ENCODE data around the gene BNIP1. TPM values are rescaled to one million over a fixed set of nuclear protein-coding genes. Genes with fewer than 3 reads are reported as not detected.

The BNIP1 gene
- total and polyA plus RNA-seq, 8 donors, result 3.6 to 28.0 (median 13.4) TPM; not detected in 1

DNA sequence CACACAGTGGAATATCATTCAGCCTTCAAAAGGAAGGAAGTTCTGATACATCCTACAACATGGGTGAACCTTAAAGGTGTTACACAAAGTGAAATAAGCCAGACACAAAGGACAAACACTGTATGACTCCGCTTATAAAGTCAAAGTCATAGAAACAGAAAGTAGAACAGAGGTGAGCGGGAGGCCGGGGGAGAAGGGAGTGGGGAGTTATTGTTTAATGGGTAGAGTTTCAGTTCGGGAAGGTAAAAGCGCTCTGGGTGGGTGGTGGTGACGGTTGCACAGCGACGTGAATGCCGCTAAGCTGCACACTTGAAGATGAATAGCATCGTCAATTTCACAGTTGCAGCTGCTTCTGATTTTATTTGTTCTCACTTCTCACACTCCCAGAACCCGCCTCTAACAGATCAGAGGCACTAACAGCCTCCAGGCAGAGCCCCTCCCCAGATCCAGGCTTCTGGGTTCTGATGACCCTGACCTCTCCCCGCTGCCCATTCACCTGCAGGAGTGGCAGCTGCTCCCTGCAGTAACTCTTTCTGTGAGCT lies 34.1 kb downstream of the BNIP1 start:
- DNase-seq, result no peak
- intact Hi-C loops (cut with DNase I; ENCODE audit: low total_unique reads), result no loop called here
- TF ChIP-seq EP300 (IDR thresholded peaks at IDR 0.05), result no peak
- no peak overlapping the region for H3K4me3 ChIP-seq
- H3K36me3 ChIP-seq, result no peaks in the 10 kb centered on the region
- H3K9me3 ChIP-seq, result peaks cover 0 to 14% (median 11%) of the 10 kb centered on the region in 4 donors
- no peaks in the 10 kb centered on the region for H3K27me3 ChIP-seq
- 63 to 80% (median 71%) methylated on average over 12 of the region's 12 CpGs for WGBS, 5 donors
- H3K27ac ChIP-seq, result no peak overlapping the region
- no peaks in the 10 kb centered on the region for H3K4me1 ChIP-seq

DNA sequence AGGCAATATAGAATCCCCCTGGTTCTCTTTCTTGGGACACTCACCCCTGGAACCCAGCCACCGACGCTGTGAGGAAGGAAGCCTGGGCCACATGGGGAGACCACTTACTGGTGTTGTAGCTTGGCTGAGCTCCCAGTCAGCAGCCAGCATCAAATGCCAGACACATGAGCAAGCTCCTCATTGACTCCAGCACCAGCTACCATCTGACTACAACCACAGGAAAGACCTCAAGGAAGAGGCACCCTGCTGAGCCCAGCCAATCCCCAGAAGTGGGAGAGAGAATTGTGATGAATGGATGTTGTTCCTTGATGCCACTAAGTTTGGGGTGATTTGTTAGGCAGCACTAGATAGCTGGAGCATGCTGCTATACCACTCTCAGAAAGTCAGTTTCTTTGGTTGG lies 36.0 kb downstream of the BNIP1 start:
- DNase-seq, result no peak
- no peaks in the 10 kb centered on the region for H3K27me3 ChIP-seq
- no peak overlapping the region for H3K4me3 ChIP-seq
- no peak for TF ChIP-seq POLR2A (IDR thresholded peaks at IDR 0.05)
- TF ChIP-seq EP300 (IDR thresholded peaks at IDR 0.05), result no peak
- no peak for TF ChIP-seq POLR2AphosphoS5 (IDR thresholded peaks at IDR 0.05)
- TF ChIP-seq, protein P1, sequence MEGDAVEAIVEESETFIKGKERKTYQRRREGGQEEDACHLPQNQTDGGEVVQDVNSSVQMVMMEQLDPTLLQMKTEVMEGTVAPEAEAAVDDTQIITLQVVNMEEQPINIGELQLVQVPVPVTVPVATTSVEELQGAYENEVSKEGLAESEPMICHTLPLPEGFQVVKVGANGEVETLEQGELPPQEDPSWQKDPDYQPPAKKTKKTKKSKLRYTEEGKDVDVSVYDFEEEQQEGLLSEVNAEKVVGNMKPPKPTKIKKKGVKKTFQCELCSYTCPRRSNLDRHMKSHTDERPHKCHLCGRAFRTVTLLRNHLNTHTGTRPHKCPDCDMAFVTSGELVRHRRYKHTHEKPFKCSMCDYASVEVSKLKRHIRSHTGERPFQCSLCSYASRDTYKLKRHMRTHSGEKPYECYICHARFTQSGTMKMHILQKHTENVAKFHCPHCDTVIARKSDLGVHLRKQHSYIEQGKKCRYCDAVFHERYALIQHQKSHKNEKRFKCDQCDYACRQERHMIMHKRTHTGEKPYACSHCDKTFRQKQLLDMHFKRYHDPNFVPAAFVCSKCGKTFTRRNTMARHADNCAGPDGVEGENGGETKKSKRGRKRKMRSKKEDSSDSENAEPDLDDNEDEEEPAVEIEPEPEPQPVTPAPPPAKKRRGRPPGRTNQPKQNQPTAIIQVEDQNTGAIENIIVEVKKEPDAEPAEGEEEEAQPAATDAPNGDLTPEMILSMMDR (IDR thresholded peaks at IDR 0.05), result no peak
- H3K36me3 ChIP-seq, result no peaks in the 10 kb centered on the region
- 67 to 94% (median 82%) methylated on average over 2 of the region's 2 CpGs for WGBS, 5 donors
- no peak overlapping the region for H3K27ac ChIP-seq
- intact Hi-C loops (cut with DNase I; ENCODE audit: low total_unique reads), result no loop called here
- H3K9me3 ChIP-seq, result peaks cover 0 to 14% (median 11%) of the 10 kb centered on the region in 4 donors
- H3K4me1 ChIP-seq, result no peaks in the 10 kb centered on the region

DNA sequence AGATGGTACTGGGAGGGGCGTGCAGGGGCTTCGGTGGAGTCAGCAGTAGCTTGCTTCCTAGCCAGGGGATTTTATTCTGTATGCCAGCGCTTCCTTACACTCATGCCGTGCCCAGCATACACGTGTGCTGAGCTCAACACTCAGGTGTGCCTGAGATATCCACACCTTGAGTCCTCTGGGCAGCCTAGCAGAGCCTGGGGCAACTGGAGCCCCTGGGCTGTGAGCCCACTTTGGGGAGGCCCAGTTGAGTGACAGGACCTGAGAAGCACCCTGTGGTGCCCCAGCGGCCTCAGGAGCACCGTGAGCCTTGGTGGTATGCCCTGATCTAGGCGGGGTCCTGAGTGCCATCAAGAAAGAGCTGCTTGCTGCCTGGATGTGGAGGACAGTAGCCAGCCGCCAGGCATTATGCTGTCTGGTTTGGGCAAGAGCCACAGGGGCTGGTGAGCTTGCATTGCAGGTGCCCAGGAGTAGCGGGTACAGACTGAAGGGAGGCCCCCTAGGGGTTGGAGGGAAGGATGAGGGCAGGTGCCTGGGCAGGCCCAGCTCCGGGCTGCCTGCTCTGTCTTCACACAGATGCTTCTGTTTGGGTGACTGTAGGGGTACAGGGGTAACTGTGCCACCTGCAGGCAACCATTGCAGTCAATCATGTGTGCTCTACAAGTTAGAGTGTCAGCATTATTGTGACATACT lies 42.9 kb downstream of the BNIP1 start:
- H3K36me3 ChIP-seq, result no peaks in the 10 kb centered on the region
- WGBS, 5 donors, result 57 to 73% (median 64%) methylated on average over 10 to 11 of the region's 11 CpGs
- no peaks in the 10 kb centered on the region for H3K4me1 ChIP-seq
- no peak for TF ChIP-seq POLR2A (IDR thresholded peaks at IDR 0.05)
- TF ChIP-seq, protein P1 (IDR thresholded peaks at IDR 0.05), result no peak
- TF ChIP-seq EP300 (IDR thresholded peaks at IDR 0.05), result no peak
- no peak for TF ChIP-seq POLR2AphosphoS5 (IDR thresholded peaks at IDR 0.05)
- intact Hi-C loops (cut with DNase I; ENCODE audit: low total_unique reads), result no loop called here
- peaks cover 0 to 10% (median 0%) of the 10 kb centered on the region in 3 donors for H3K27me3 ChIP-seq
- H3K9me3 ChIP-seq, result no peaks in the 10 kb centered on the region
- DNase-seq, result no peak
- H3K4me3 ChIP-seq, result no peak overlapping the region
- no peak overlapping the region for H3K27ac ChIP-seq

DNA sequence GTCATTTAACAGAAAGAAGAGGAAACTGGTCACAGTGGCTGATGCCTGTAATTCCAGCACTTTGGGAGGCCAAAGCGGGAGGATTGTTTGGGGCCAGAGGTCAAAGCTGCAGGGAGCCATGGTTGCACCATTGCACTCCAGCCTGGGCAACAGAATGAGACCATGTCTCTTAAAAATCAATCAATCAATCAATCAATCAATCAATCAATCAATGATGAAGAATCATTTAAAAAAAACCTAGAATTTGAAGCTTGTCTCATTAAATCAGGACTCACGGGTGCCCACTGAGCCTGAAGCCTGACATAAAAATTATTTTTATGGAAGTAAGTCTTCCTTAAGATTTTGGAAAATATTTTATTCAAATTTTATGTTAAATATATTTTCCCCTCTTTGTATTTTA lies 43.9 kb downstream of the BNIP1 start:
- H3K4me3 ChIP-seq, result no peak overlapping the region
- H3K9me3 ChIP-seq, result no peaks in the 10 kb centered on the region
- H3K27ac ChIP-seq, result no peak overlapping the region
- intact Hi-C loops (cut with DNase I; ENCODE audit: low total_unique reads), result no loop called here
- H3K27me3 ChIP-seq, result peaks cover 0 to 10% (median 0%) of the 10 kb centered on the region in 3 donors
- WGBS, 5 donors, result 70 to 88% (median 83%) methylated on average over 2 of the region's 2 CpGs
- H3K36me3 ChIP-seq, result no peaks in the 10 kb centered on the region
- DNase-seq, result no peak
- TF ChIP-seq POLR2AphosphoS5 (IDR thresholded peaks at IDR 0.05), result no peak
- no peak for TF ChIP-seq EP300 (IDR thresholded peaks at IDR 0.05)
- TF ChIP-seq POLR2A (IDR thresholded peaks at IDR 0.05), result no peak
- TF ChIP-seq, protein P1 (IDR thresholded peaks at IDR 0.05), result no peak
- H3K4me1 ChIP-seq, result no peaks in the 10 kb centered on the region

DNA sequence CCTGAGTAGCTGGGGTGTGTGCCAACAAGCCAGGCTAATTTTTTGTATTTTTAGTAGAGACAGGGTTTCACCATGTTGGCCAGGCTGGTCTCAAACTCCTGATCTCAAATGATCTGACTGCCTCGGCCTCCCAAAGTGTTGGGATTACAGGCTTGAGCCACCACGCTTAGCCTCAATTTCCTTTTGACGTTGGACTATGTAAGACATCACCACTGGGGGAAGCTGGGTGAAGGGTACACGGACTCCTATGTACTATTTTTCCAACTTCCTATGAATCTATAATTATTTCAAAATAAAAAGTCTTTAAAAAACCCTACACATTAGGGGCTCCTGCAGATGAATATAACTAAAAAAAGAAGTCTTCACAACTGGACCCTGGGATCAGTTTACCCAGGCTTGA lies 46.7 kb downstream of the BNIP1 start:
- Histone ChIP-seq H3K27ac (no peak overlapping the region), H3K9me3 (peaks cover 0 to 6% (median 0%) of the 10 kb centered on the region in 4 donors), H3K27me3 (peaks cover 0 to 10% (median 0%) of the 10 kb centered on the region in 3 donors), H3K4me3 (no peak overlapping the region), H3K4me1 (no peaks in the 10 kb centered on the region), H3K36me3 (no peaks in the 10 kb centered on the region)
- no peak for TF ChIP-seq POLR2A (IDR thresholded peaks at IDR 0.05)
- 85 to 93% (median 87%) methylated on average over 4 of the region's 4 CpGs for WGBS, 5 donors
- no peak for DNase-seq
- intact Hi-C loops (cut with DNase I; ENCODE audit: low total_unique reads), result no loop called here
